Naive thymus-derived CD8-positive, alpha-beta T cell (primary cell): ENCODE data around the gene SIK2. TPM values are rescaled to one million over a fixed set of nuclear protein-coding genes. Genes with fewer than 3 reads are reported as not detected.
A peak's percentile ranks its signal among the peaks of the same experiment; 100 is the strongest.

Experiments used
- ATAC-seq, 2 donors: fragments of 150-1000 bp; cut with Tn5 transposase in 1 of 2; sonication (Bioruptor Pico), chemical (Tn5 transposase) in 1 of 2; 1 replicate in 1 of 2; 2 replicates in 1 of 2; pipeline ENCODE4 v1.10.0; 2021; ENCODE audit warnings: mild to moderate bottlenecking in 2 of 2, moderate library complexity in 2 of 2
- POLR2A ChIA-PET: fragments of 350-600 bp; sonication (Branson Sonifier 250); formaldehyde crosslinking; loops from one replicate; lab custom pipeline; 2021; ENCODE audit warnings: antibody characterized with exemption; lab: Charles Lee
- DNase-seq, 10 donors: peaks; one replicate each; pipeline versions ENCODE4 v3.0.0 to v3.0.0-alpha.2; 2020 to 2022
- H3K27ac Mint-ChIP-seq, 10 donors: one replicate each; pipeline ENCODE4 v1.8.0; 2020 to 2022; ENCODE audit warnings: mild to moderate bottlenecking in 10 of 10, mixed read lengths in 10 of 10, moderate library complexity in 4 of 10, inconsistent platforms in 1 of 10
- H3K27me3 Mint-ChIP-seq, 5 donors: one replicate each; pipeline ENCODE4 v1.8.0; 2021 to 2022; ENCODE audit warnings: mixed read lengths in 5 of 5
- H3K36me3 Mint-ChIP-seq, 3 donors: one replicate each; pipeline ENCODE4 v1.8.0; 2020 to 2022; ENCODE audit warnings: mixed read lengths in 3 of 3, mild to moderate bottlenecking in 2 of 3, inconsistent platforms in 1 of 3
- H3K4me1 Mint-ChIP-seq, 4 donors: one replicate each; pipeline ENCODE4 v1.8.0; 2021 to 2022; ENCODE audit warnings: mixed read lengths in 4 of 4
- H3K4me3 Mint-ChIP-seq, 10 donors: one replicate each; pipeline ENCODE4 v1.8.0; 2020 to 2022; ENCODE audit warnings: mild to moderate bottlenecking in 10 of 10, mixed read lengths in 10 of 10, moderate library complexity in 6 of 10, inconsistent platforms in 1 of 10
- H3K9me3 Mint-ChIP-seq, 9 donors: one replicate each; pipeline ENCODE4 v1.8.0; 2020 to 2022; ENCODE audit warnings: mixed read lengths in 9 of 9, mild to moderate bottlenecking in 3 of 9, inconsistent platforms in 1 of 9, moderate library complexity in 1 of 9
- polyA plus RNA-seq, 3 donors: library from polyadenylated mRNA; unstranded; fragments of 300-500 nt; fragmentation: Illumina TruSeq; gene quantifications; one replicate each; pipeline ENCODE4 v1.2.3, GENCODE V29; 2021
- total RNA-seq, 8 experiments: library from RNA in 2 of 8; stranded (reverse) in 2 of 8; gene quantifications; one replicate each; pipeline ENCODE4 v1.2.3 and lab custom pipeline; 2021 to 2026

SIK2 gene
- total and polyA plus RNA-seq, 5 experiments from 2014 or later, result 0.14 to 11.6 (median 0.33) TPM

DNA sequence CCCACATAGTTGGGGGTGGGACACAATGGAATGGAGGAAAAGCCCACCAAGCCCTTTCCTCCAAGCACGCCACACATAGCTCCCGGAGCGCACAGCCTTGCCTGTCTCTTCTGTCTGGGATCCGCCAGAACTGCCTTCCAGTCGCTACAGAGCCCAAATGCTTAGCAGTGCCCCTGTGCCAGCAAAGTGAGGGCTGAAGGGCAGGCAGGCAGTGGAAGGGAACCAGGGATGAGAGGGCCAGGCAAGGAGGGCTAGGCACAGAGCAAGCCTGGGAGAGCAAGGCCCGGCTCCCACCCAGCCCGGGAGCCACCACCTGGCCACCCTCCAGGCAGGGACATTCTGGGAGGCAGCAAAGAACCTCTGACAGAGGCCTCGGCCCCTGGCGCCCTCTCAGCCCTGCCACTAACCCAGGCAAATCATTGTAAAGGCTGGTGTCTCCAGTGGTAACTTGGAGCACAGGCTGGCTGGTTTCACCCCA is 131.4 kb downstream of the SIK2 start:
- no peaks in the 10 kb centered on the region for H3K9me3 Mint-ChIP-seq
- H3K36me3 Mint-ChIP-seq, result peaks cover 0 to 9% (median 5%) of the 10 kb centered on the region in 3 donors
- no peaks in the 10 kb centered on the region for H3K27me3 Mint-ChIP-seq
- H3K4me3 Mint-ChIP-seq, result no peak overlapping the region
- peak overlapping the region in 1 of 10 donors; percentile 27 for H3K27ac Mint-ChIP-seq
- H3K4me1 Mint-ChIP-seq, result peaks cover 9 to 18% (median 12%) of the 10 kb centered on the region in 4 donors
- ATAC-seq (no peak), DNase-seq (no peak)
- POLR2A ChIA-PET, result no interaction called here

- H3K4me1 Mint-ChIP-seq, result peaks cover 9 to 18% (median 11%) of the 10 kb centered on the region in 4 donors
- ATAC-seq (no peak), DNase-seq (no peak)
- H3K36me3 Mint-ChIP-seq, result peaks cover 0 to 10% (median 4%) of the 10 kb centered on the region in 3 donors
- no peaks in the 10 kb centered on the region for H3K27me3 Mint-ChIP-seq
- no peaks in the 10 kb centered on the region for H3K9me3 Mint-ChIP-seq
- peak overlapping the region in 6 of 10 donors; percentile 52 to 94 (median 76) for H3K27ac Mint-ChIP-seq
- H3K4me3 Mint-ChIP-seq, result no peak overlapping the region
- POLR2A ChIA-PET, result interaction anchor here (0.8 kb wide), 1 partner anchor 13 kb away, joined by 3 read pairs; no protein-coding TSS in a partner anchor
These were observed 132.1 kb downstream of the SIK2 start for GRCh38 chr11:111734101-111734953.

- Mint-ChIP-seq H3K27me3 (no peaks in the 10 kb centered on the region), H3K4me3 (no peak overlapping the region), H3K9me3 (no peaks in the 10 kb centered on the region), H3K27ac (peak overlapping the region in 9 of 10 donors; percentile 27 to 94 (median 73)), H3K4me1 (peaks cover 9 to 18% (median 11%) of the 10 kb centered on the region in 4 donors), H3K36me3 (peaks cover 0 to 14% (median 1%) of the 10 kb centered on the region in 3 donors)
- no peak for DNase-seq
- ATAC-seq, result no peak
- POLR2A ChIA-PET, result interaction anchor here (0.8 kb wide), 1 partner anchor 13 kb away, joined by 3 read pairs; no protein-coding TSS in a partner anchor
These were observed 132.7 kb downstream of the SIK2 start for GRCh38 chr11:111734954-111735261.

DNA sequence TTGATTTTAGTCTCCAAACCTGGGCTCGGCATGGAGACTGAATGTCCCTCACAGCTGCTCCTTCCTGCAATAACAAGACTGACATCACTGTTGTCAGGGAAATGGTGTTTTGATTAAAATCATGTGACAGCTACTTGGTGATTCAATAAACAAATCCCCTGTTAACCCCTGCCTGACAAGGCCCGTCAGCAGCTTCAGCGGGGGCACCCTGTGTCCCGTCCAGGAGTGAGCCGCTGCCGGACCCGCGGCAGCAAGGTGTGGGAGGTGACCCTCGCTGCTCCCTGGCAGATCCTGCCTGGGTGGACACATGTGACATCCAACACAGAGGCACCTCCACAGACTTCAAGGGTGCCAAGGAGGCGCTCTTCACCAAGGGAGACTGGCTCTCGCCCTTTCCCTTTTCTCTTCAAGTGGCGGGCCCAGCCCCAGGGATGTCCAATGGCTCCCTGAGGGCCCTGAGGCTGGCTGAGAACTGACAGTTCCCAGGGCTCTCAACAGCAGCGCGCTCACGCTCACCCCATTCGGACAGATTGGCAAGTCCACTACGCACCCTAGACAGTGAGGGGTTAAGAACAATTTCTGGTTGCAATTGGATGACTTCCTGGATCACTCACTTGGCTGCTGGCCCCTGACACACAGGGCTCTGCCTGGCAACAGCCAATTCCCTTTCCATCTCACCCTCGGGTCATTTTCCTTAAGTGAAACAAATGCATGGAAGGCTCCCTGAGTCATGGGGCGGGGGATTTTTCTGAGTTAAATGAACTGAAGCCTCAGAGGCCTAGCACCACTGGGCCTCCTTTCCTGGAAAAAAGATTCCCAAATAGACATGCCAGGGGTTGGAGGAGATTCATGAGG is 133.2 kb downstream of the SIK2 start:
- POLR2A ChIA-PET, result no interaction called here

GRCh38 chr11:111736181-111736590 is 133.9 kb downstream of the SIK2 start:
- H3K4me3 Mint-ChIP-seq, result no peak overlapping the region
- DNase-seq, result no peak
- H3K4me1 Mint-ChIP-seq, result peaks cover 9 to 18% (median 11%) of the 10 kb centered on the region in 4 donors
- peak overlapping the region in 6 of 10 donors; percentile 19 to 92 (median 56) for H3K27ac Mint-ChIP-seq
- H3K27me3 Mint-ChIP-seq, result no peaks in the 10 kb centered on the region
- POLR2A ChIA-PET, result no interaction called here
- peaks cover 0 to 27% (median 1%) of the 10 kb centered on the region in 3 donors for H3K36me3 Mint-ChIP-seq
- ATAC-seq, result no peak
- no peaks in the 10 kb centered on the region for H3K9me3 Mint-ChIP-seq

More for the DNA sequence above, 133.2 kb downstream of the SIK2 start:
- H3K27me3 Mint-ChIP-seq, result no peaks in the 10 kb centered on the region
- H3K4me1 Mint-ChIP-seq, result peaks cover 9 to 18% (median 11%) of the 10 kb centered on the region in 4 donors
- H3K27ac Mint-ChIP-seq, result peak overlapping the region in 8 of 10 donors; percentile 43 to 94 (median 70)
- ATAC-seq (no peak), DNase-seq (peak in 1 of 10 donors; percentile 6)
- H3K36me3 Mint-ChIP-seq, result peaks cover 0 to 20% (median 1%) of the 10 kb centered on the region in 3 donors
- no peaks in the 10 kb centered on the region for H3K9me3 Mint-ChIP-seq
- H3K4me3 Mint-ChIP-seq, result no peak overlapping the region

DNA sequence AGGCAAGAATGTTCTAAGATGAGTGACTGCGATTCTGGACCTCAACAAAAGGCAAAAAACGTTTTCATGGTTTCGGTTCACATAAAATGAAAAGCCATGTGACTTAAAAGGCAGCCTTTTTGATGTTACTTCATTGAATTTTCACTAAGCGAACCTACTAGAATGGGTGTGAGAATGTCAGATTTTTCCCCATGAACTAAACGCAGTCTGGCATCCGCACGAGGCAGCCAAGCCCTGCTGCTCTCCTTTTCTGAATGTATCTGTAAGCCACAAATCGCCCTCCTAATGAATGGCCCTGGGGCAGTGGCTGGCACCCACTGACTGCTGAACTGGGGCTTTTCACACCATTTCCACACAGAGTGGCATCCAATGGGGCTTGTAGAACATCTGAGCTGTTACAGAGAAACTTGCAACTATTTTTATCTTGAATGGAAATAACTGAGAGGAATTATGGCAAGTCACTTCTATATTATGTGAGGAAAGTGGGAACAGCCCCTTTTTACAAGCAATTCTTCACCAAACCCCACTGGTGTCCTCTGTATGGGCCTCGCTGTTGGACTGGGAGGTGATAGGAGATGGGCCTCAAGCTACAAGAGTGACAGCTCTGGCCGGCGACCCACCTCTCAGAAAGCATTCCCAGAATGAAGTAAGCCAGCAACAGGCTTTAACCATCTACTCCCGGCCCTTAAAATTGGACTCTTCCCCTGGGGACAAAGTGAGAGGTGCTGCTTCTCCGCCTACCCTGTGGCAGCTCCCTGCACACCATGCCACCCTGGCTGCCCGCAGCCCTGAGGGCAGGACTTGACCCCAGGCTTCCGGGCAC is 134.6 kb downstream of the SIK2 start:
- no peak for DNase-seq

DNA sequence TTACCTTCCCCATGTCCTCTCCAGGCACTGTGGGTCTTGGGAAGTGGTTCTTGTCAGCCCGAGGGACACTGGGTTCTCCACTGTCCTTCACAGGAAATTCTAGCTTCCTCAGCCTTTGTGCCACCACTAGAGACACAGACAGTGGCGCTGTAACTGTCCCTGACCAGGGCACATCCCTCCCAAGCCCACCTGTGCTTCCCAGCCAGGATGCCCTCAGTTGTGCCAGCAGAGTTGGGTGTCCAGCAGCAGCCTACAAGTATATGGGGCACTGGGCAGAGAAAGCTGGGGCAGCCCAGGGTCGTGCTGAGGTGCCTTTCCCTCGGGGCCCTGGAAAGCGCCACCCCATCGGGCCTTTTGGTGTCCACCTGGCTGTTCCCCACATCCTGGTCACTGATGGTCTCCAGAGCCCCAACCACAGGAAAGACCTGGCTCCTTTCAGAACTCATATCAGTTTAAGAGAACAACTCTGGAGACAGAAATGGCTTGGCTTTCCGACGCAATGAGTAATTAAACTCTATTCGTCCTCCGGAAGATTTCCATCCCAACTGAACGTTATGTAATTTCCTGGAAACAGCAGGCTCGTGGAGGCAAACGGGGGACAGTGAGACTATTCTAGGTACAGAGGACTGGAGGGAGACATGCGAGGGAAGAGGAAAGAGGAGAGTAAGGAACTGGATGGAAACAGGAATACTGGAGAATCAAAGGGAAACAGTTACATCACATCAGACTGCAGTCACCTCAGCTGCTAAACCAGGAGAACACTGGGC is 135.4 kb downstream of the SIK2 start:
- H3K9me3 Mint-ChIP-seq, result no peaks in the 10 kb centered on the region
- no peaks in the 10 kb centered on the region for H3K27me3 Mint-ChIP-seq
- peak overlapping the region in 7 of 10 donors; percentile 4 to 92 (median 52) for H3K27ac Mint-ChIP-seq
- H3K4me1 Mint-ChIP-seq, result peaks cover 9 to 18% (median 11%) of the 10 kb centered on the region in 4 donors
- ATAC-seq (no peak), DNase-seq (no peak)
- H3K4me3 Mint-ChIP-seq, result no peak overlapping the region
- peaks cover 0 to 39% (median 4%) of the 10 kb centered on the region in 3 donors for H3K36me3 Mint-ChIP-seq
- POLR2A ChIA-PET, result no interaction called here

More for the DNA sequence above, 134.6 kb downstream of the SIK2 start:
- H3K27ac Mint-ChIP-seq, result peak overlapping the region in 8 of 10 donors; percentile 24 to 92 (median 62)
- peaks cover 9 to 18% (median 11%) of the 10 kb centered on the region in 4 donors for H3K4me1 Mint-ChIP-seq
- H3K9me3 Mint-ChIP-seq, result no peaks in the 10 kb centered on the region
- ATAC-seq, result no peak
- H3K27me3 Mint-ChIP-seq, result no peaks in the 10 kb centered on the region
- H3K36me3 Mint-ChIP-seq, result peaks cover 0 to 33% (median 4%) of the 10 kb centered on the region in 3 donors
- no peak overlapping the region for H3K4me3 Mint-ChIP-seq
- POLR2A ChIA-PET, result no interaction called here

DNA sequence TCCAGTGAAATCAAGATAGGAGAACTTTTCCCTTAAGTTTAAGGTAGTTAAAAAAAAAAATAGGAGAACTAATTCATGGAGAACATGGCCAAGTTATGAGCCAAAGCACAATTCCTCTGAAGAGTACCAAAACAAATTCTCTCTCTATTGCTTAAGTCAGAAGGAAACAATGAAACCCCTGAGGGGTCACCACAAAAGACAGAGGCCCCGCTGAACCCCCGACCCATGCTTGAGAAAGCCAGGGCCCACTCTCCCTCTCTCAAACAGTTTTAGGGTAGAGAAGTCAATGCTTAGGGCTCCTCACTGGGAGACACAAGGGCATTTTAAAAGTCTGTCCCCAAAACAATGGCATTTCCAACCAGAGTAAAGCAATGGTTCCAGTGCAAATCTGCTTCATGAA is 137.1 kb downstream of the SIK2 start:
- no peaks in the 10 kb centered on the region for H3K27me3 Mint-ChIP-seq
- POLR2A ChIA-PET, result no interaction called here
- H3K9me3 Mint-ChIP-seq, result no peaks in the 10 kb centered on the region
- DNase-seq (no peak), ATAC-seq (no peak)
- H3K36me3 Mint-ChIP-seq, result peaks cover 0 to 54% (median 7%) of the 10 kb centered on the region in 3 donors
- H3K4me3 Mint-ChIP-seq, result no peak overlapping the region
- H3K27ac Mint-ChIP-seq, result peak overlapping the region in 1 of 10 donors; percentile 47
- H3K4me1 Mint-ChIP-seq, result peaks cover 9 to 18% (median 12%) of the 10 kb centered on the region in 4 donors

DNA sequence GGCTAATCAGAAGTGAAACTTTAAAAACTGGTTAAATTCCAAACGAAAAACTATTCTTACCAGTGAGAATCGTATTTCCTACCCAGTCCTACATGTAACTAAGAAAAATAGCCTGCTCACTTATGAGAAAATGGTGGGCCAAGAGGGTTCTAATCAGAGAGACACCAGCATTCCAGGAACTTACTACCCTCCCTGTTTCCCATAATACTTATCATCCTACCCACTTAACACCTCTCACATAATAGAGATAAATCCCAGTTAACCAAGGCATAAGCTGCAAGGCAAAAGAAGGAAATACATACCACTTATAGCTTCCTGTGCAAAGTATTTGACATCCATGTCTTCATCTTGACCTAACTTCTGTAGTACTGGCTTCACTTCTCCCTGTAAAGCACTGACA is 139.5 kb downstream of the SIK2 start:
- no peak for ATAC-seq
- DNase-seq, result no peak
- Mint-ChIP-seq H3K27me3 (no peaks in the 10 kb centered on the region), H3K4me1 (peaks cover under 1 to 12% (median 6%) of the 10 kb centered on the region in 4 donors), H3K4me3 (no peak overlapping the region), H3K9me3 (no peaks in the 10 kb centered on the region), H3K27ac (peak overlapping the region in 2 of 10 donors; percentile 14 to 25), H3K36me3 (peaks cover 7 to 74% (median 17%) of the 10 kb centered on the region in 3 donors)
- POLR2A ChIA-PET, result no interaction called here

DNA sequence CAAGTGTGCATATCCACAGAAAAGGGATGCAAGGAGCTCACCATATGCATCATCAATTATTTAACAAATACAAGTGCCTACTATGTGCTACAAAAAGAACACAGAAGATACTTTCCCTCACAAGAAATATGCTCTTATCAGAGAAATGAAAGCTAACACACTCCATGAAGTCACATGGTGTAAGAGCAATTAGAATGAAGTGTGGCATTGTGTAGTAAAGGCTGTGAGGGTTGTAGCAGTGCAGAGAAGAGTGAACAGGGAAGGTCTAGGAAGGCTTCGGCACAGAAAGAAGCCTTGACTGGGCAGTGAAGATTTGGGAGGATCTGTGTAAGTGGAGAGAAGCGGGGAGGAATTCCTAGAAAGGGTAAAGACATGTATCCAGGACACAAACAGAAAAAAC is 141.5 kb downstream of the SIK2 start:
- POLR2A ChIA-PET, result no interaction called here

More for the DNA sequence above, 141.5 kb downstream of the SIK2 start:
- no peak for ATAC-seq
- no peak for DNase-seq
- H3K27me3 Mint-ChIP-seq, result no peaks in the 10 kb centered on the region
- H3K4me3 Mint-ChIP-seq, result no peak overlapping the region
- H3K36me3 Mint-ChIP-seq, result peaks cover 12 to 88% (median 24%) of the 10 kb centered on the region in 3 donors
- H3K9me3 Mint-ChIP-seq, result no peaks in the 10 kb centered on the region
- peaks cover 0 to 7% (median 3%) of the 10 kb centered on the region in 4 donors for H3K4me1 Mint-ChIP-seq
- peak overlapping the region in 4 of 10 donors; percentile 3 to 57 (median 20) for H3K27ac Mint-ChIP-seq
